Measurements from ENCODE around the gene LINC01488. TPM values are rescaled to one million over a fixed set of nuclear protein-coding genes. Genes with fewer than 3 reads are reported as not detected.

The LINC01488 gene
- total RNA-seq, 1 donor from 2014 or later, result not detected

DNA sequence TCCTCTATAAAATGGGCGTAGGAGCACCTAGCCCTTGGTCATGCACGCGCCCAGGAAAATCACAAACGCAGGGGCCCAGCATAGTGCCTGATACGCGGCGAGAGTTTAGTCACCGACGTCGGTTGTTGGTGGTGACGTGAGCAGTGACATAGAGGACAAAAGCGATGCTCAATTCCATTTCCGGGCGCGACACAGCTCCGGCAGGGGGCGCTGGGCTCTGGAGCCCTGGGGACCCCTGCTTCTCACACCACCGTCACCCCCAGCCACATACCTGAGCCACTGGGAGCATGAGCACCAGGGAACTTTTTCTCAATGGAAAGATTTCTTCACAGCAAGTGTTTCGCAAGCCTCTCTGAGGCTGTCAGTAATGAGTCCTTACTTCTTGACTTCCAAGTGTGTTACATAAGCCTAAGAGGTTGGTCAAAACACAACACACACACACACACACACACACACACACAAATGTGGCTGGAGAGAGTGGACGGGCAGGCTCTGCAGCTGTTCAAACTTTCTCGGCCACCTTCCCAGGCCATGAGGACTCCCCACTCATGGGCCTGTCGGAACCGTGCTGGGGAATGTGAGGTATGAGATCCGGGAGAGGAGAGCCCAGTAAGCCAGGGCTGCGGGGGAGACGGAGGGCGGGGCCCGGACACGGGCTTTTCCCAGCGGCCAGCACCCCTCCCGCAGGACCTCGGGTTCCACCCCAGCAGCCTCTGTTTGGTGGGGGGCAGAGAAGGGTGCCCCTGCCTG lies 36.9 kb upstream of the LINC01488 start:
- Mint-ChIP-seq H3K9me3 (ENCODE audit: unreplicated experiment) (no peaks in the 10 kb centered on the region), H3K27me3 (ENCODE audit: low read depth, unreplicated experiment) (peaks cover 16% of the 10 kb centered on the region), H3K4me1 (ENCODE audit: low read depth, unreplicated experiment) (peaks cover 25% of the 10 kb centered on the region), H3K27ac (ENCODE audit: unreplicated experiment) (peak overlapping the region; percentile 79), H3K36me3 (ENCODE audit: low read depth, unreplicated experiment) (peaks cover 2% of the 10 kb centered on the region), H3K4me3 (ENCODE audit: unreplicated experiment) (no peak overlapping the region)
- Histone ChIP-seq H2AFZ (ENCODE audit: low read depth, low read length) (peak overlapping the region; percentile 74), H3K9me3 (ENCODE audit: insufficient read depth, low read depth, low read length) (no peaks in the 10 kb centered on the region), H3K79me2 (ENCODE audit: insufficient read depth, low read length) (no peaks in the 10 kb centered on the region), H3K4me1 (ENCODE audit: insufficient read depth, low read length) (peaks cover 52% of the 10 kb centered on the region), H3K9ac (ENCODE audit: low read length) (peak overlapping the region; percentile 82), H4K20me1 (ENCODE audit: insufficient read depth, low read length) (no peaks in the 10 kb centered on the region), H3K36me3 (ENCODE audit: insufficient read depth, low read length) (no peaks in the 10 kb centered on the region), H3K4me3 (ENCODE audit: insufficient read depth, low read depth, low read length) (no peak overlapping the region), H3K27ac (ENCODE audit: low read depth, low read length) (peak overlapping the region; percentile 89), H3K27me3 (ENCODE audit: insufficient read depth, low read length) (no peaks in the 10 kb centered on the region), H3K4me2 (ENCODE audit: low read length) (peak overlapping the region; percentile 80)
- DNase-seq (ENCODE audit: low read depth) (peak; percentile 90), FAIRE-seq (no peak)
- TF ChIP-seq, protein P1, sequence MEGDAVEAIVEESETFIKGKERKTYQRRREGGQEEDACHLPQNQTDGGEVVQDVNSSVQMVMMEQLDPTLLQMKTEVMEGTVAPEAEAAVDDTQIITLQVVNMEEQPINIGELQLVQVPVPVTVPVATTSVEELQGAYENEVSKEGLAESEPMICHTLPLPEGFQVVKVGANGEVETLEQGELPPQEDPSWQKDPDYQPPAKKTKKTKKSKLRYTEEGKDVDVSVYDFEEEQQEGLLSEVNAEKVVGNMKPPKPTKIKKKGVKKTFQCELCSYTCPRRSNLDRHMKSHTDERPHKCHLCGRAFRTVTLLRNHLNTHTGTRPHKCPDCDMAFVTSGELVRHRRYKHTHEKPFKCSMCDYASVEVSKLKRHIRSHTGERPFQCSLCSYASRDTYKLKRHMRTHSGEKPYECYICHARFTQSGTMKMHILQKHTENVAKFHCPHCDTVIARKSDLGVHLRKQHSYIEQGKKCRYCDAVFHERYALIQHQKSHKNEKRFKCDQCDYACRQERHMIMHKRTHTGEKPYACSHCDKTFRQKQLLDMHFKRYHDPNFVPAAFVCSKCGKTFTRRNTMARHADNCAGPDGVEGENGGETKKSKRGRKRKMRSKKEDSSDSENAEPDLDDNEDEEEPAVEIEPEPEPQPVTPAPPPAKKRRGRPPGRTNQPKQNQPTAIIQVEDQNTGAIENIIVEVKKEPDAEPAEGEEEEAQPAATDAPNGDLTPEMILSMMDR (IDR thresholded peaks at IDR 0.05; ENCODE audit: insufficient read depth, low read depth, low read length), result no peak
- TF ChIP-seq EZH2 (IDR thresholded peaks at IDR 0.05; ENCODE audit: insufficient read depth, low read length), result no peak

DNA sequence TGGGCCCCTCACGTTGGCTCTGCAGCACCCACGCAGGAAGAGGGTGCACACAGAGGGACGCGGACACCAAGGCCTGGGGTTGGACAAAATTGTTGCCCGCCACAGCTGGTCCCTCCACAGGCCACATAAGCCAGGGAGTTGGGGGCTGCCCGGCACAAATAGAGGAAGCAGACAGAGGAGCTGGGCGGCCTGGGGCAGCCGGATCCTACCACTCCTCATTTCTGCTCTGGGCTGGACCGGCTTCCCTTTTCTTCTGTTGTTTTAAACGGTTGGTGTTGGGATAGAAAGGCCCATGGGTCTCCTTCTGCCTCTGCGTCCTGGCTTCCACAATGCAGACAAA lies 36.4 kb upstream of the LINC01488 start:
- peaks cover 16% of the 10 kb centered on the region for H3K27me3 Mint-ChIP-seq (ENCODE audit: low read depth, unreplicated experiment)
- Histone ChIP-seq H3K27me3 (ENCODE audit: insufficient read depth, low read length) (no peaks in the 10 kb centered on the region), H2AFZ (ENCODE audit: low read depth, low read length) (no peak overlapping the region), H3K27ac (ENCODE audit: low read depth, low read length) (no peak overlapping the region), H3K79me2 (ENCODE audit: insufficient read depth, low read length) (no peaks in the 10 kb centered on the region), H3K4me2 (ENCODE audit: low read length) (no peak overlapping the region), H3K4me3 (ENCODE audit: insufficient read depth, low read depth, low read length) (no peak overlapping the region), H3K36me3 (ENCODE audit: insufficient read depth, low read length) (no peaks in the 10 kb centered on the region), H4K20me1 (ENCODE audit: insufficient read depth, low read length) (no peaks in the 10 kb centered on the region), H3K9ac (ENCODE audit: low read length) (no peak overlapping the region), H3K9me3 (ENCODE audit: insufficient read depth, low read depth, low read length) (no peaks in the 10 kb centered on the region), H3K4me1 (ENCODE audit: insufficient read depth, low read length) (peaks cover 58% of the 10 kb centered on the region)
- no peak for TF ChIP-seq EZH2 (IDR thresholded peaks at IDR 0.05; ENCODE audit: insufficient read depth, low read length)
- TF ChIP-seq, protein P1 (IDR thresholded peaks at IDR 0.05; ENCODE audit: insufficient read depth, low read depth, low read length), result no peak
- H3K9me3 Mint-ChIP-seq (ENCODE audit: unreplicated experiment), result no peaks in the 10 kb centered on the region
- H3K4me3 Mint-ChIP-seq (ENCODE audit: unreplicated experiment), result no peak overlapping the region
- H3K36me3 Mint-ChIP-seq (ENCODE audit: low read depth, unreplicated experiment), result peaks cover 2% of the 10 kb centered on the region
- H3K27ac Mint-ChIP-seq (ENCODE audit: unreplicated experiment), result no peak overlapping the region
- DNase-seq (ENCODE audit: low read depth) (no peak), FAIRE-seq (no peak)
- H3K4me1 Mint-ChIP-seq (ENCODE audit: low read depth, unreplicated experiment), result peaks cover 25% of the 10 kb centered on the region

DNA sequence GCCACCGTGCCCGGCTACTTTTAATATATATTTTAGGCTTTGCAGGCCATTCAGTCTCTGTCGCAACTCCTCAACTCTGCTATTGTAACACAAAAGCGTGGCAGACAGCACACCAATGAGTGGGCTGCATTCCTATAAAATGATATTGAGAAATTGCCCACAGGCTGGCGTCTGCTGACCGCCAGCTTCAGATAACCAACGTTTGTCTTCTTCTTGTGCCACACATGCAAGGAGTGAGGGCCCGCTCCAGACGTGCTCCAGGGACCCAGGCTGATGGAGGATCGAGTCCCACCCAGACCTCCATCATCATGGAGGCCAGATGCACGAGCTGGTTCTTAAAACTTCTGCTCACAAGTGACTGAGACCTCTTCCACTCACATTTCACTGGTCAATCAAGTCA lies 35.4 kb upstream of the LINC01488 start:
- no peaks in the 10 kb centered on the region for H3K9me3 ChIP-seq (ENCODE audit: insufficient read depth, low read depth, low read length)
- peaks cover 22% of the 10 kb centered on the region for H3K27me3 Mint-ChIP-seq (ENCODE audit: low read depth, unreplicated experiment)

More for the DNA sequence above, 35.4 kb upstream of the LINC01488 start:
- no peak for DNase-seq (ENCODE audit: low read depth)
- Histone ChIP-seq H2AFZ (ENCODE audit: low read depth, low read length) (no peak overlapping the region), H3K79me2 (ENCODE audit: insufficient read depth, low read length) (no peaks in the 10 kb centered on the region), H3K27me3 (ENCODE audit: insufficient read depth, low read length) (no peaks in the 10 kb centered on the region), H3K27ac (ENCODE audit: low read depth, low read length) (no peak overlapping the region), H3K9ac (ENCODE audit: low read length) (no peak overlapping the region), H3K4me1 (ENCODE audit: insufficient read depth, low read length) (peaks cover 59% of the 10 kb centered on the region), H4K20me1 (ENCODE audit: insufficient read depth, low read length) (no peaks in the 10 kb centered on the region), H3K4me3 (ENCODE audit: insufficient read depth, low read depth, low read length) (no peak overlapping the region), H3K4me2 (ENCODE audit: low read length) (no peak overlapping the region), H3K36me3 (ENCODE audit: insufficient read depth, low read length) (no peaks in the 10 kb centered on the region)
- Mint-ChIP-seq H3K4me3 (ENCODE audit: unreplicated experiment) (no peak overlapping the region), H3K9me3 (ENCODE audit: unreplicated experiment) (no peaks in the 10 kb centered on the region), H3K27ac (ENCODE audit: unreplicated experiment) (no peak overlapping the region), H3K36me3 (ENCODE audit: low read depth, unreplicated experiment) (peaks cover 2% of the 10 kb centered on the region), H3K4me1 (ENCODE audit: low read depth, unreplicated experiment) (peaks cover 25% of the 10 kb centered on the region)
- no peak for FAIRE-seq
- TF ChIP-seq EZH2 (IDR thresholded peaks at IDR 0.05; ENCODE audit: insufficient read depth, low read length), result no peak
- TF ChIP-seq, protein P1 (IDR thresholded peaks at IDR 0.05; ENCODE audit: insufficient read depth, low read depth, low read length), result no peak
